ENCODE measurements around the gene PSTPIP1.

- TF ChIP-seq ESRRG (CRISPR knock-in tag; IDR thresholded peaks at IDR 0.05), result no peak
- no peak for TF ChIP-seq RARB (CRISPR knock-in tag; IDR thresholded peaks at IDR 0.05)
- TF ChIP-seq PATZ1 (CRISPR knock-in tag; IDR thresholded peaks at IDR 0.05; ENCODE audit: borderline replicate concordance), result no peak
- TF ChIP-seq ARNTL (CRISPR knock-in tag; IDR thresholded peaks at IDR 0.05; ENCODE audit: borderline replicate concordance, low read depth), result no peak
- TF ChIP-seq ZFP30 (CRISPR knock-in tag; IDR thresholded peaks at IDR 0.05), result no peak
- TF ChIP-seq ZNF565 (CRISPR knock-in tag; conservative IDR thresholded peaks at IDR 0.05; ENCODE audit: low read depth), result no peak
- TF ChIP-seq GLIS3 (CRISPR knock-in tag; IDR thresholded peaks at IDR 0.05), result no peak
- TF ChIP-seq SNAI2 (CRISPR knock-in tag; IDR thresholded peaks at IDR 0.05), result no peak
Measured at GRCh38 chr15:77025941-77026411, 31.1 kb downstream of the PSTPIP1 start.

Measured in SK-N-SH treated with all-trans-retinoic acid at 6 μM for 48 hours (cell line).